Neuronal stem cell (in vitro differentiated cells): ENCODE data around the gene GP2.

Experiments used
- DNase-seq: peaks from one replicate; pipeline ENCODE4 v3.0.0-alpha.2; 2013; ENCODE audit warnings: low spot score
- H2AFZ ChIP-seq: one replicate; pipeline ENCODE4 v1.6.1; 2013; ENCODE audit warnings: mild to moderate bottlenecking, low read length, inconsistent platforms
- H2AK5ac ChIP-seq: 2 replicates; pipeline ENCODE4 v1.6.1; 2013; ENCODE audit warnings: low read depth, mild to moderate bottlenecking, inconsistent platforms, low read length, moderate library complexity, mixed read lengths
- H2BK120ac ChIP-seq: 2 replicates; pipeline ENCODE4 v1.6.1; 2013; ENCODE audit warnings: low read depth, mild to moderate bottlenecking, inconsistent platforms, low read length, moderate library complexity, mixed read lengths
- H2BK12ac ChIP-seq: one replicate; pipeline ENCODE4 v1.6.1; 2013; ENCODE audit warnings: low read length, inconsistent platforms
- H2BK15ac ChIP-seq: 2 replicates; pipeline ENCODE4 v1.6.1; 2013; ENCODE audit warnings: mild to moderate bottlenecking, low read length, inconsistent platforms, mixed read lengths
- H2BK5ac ChIP-seq: one replicate; pipeline ENCODE4 v1.6.1; 2013; ENCODE audit warnings: inconsistent platforms, mild to moderate bottlenecking, low read length, moderate library complexity
- H3K14ac ChIP-seq: one replicate; pipeline ENCODE4 v1.6.1; 2013; ENCODE audit warnings: low read length, inconsistent platforms
- H3K18ac ChIP-seq: 2 replicates; pipeline ENCODE4 v1.6.1; 2013; ENCODE audit warnings: low read length, inconsistent platforms
- H3K23ac ChIP-seq: 2 replicates; pipeline ENCODE4 v1.6.1; 2013; ENCODE audit warnings: low read depth, mild to moderate bottlenecking, mixed read lengths, low read length, inconsistent platforms; ENCODE audit not compliant: poor library complexity
- H3K27ac ChIP-seq: replicated peaks from 3 replicates; pipeline ENCODE4 v1.5.1; 2013; ENCODE audit warnings: low read length, inconsistent platforms
- H3K27me3 ChIP-seq, 3 experiments: 2 replicates each; pipeline ENCODE4 v1.6.1; 2013; ENCODE audit warnings: low read length in 3 of 3, mild to moderate bottlenecking in 2 of 3, inconsistent platforms in 1 of 3, low read depth in 1 of 3, mixed read lengths in 1 of 3, moderate library complexity in 1 of 3; ENCODE audit not compliant: control insufficient read depth in 3 of 3, insufficient read depth in 3 of 3
- H3K36me3 ChIP-seq, 2 donors: replicated peaks in 1 of 2; 2 replicates each; pipeline ENCODE4 v1.6.1; 2013; ENCODE audit warnings: low read length in 2 of 2; ENCODE audit not compliant: control insufficient read depth in 2 of 2, insufficient read depth in 2 of 2
- H3K4ac ChIP-seq: 2 replicates; pipeline ENCODE4 v1.6.1; 2013; ENCODE audit warnings: inconsistent platforms, mild to moderate bottlenecking, low read length, moderate library complexity
- H3K4me1 ChIP-seq, 2 donors: 1 replicate in 1 of 2; 2 replicates in 1 of 2; pipeline ENCODE4 v1.6.1; 2013; ENCODE audit warnings: low read length in 2 of 2, low read depth in 1 of 2; ENCODE audit not compliant: control insufficient read depth in 2 of 2, insufficient read depth in 1 of 2
- H3K4me2 ChIP-seq: one replicate; pipeline ENCODE4 v1.6.1; 2013; ENCODE audit warnings: mild to moderate bottlenecking, low read length, inconsistent platforms; ENCODE audit not compliant: insufficient read depth, poor library complexity, severe bottlenecking
- H3K4me3 ChIP-seq, 2 donors: 2 replicates each; pipeline ENCODE4 v1.5.1; 2013; ENCODE audit warnings: low read length in 2 of 2, mild to moderate bottlenecking in 2 of 2, inconsistent platforms in 1 of 2, moderate library complexity in 1 of 2
- H3K79me1 ChIP-seq: one replicate; pipeline ENCODE4 v1.6.1; 2013; ENCODE audit warnings: low read depth, mild to moderate bottlenecking, inconsistent platforms, low read length, moderate library complexity
- H3K9ac ChIP-seq: one replicate; pipeline ENCODE4 v1.6.1; 2013; ENCODE audit warnings: mild to moderate bottlenecking, low read depth, low read length, inconsistent platforms; ENCODE audit not compliant: poor library complexity
- H3K9me3 ChIP-seq, 2 donors: replicated peaks in 1 of 2; 2 replicates each; pipeline versions ENCODE3 to v1.6.1; 2013; ENCODE audit warnings: low read length in 2 of 2, mild to moderate bottlenecking in 2 of 2, inconsistent platforms in 1 of 2, low read depth in 1 of 2, mixed read lengths in 1 of 2, moderate library complexity in 1 of 2; ENCODE audit not compliant: control insufficient read depth in 2 of 2, insufficient read depth in 1 of 2
- H4K8ac ChIP-seq: one replicate; pipeline ENCODE4 v1.6.1; 2013; ENCODE audit warnings: low read depth, mild to moderate bottlenecking, inconsistent platforms, low read length, moderate library complexity
- H4K91ac ChIP-seq: one replicate; pipeline ENCODE4 v1.6.1; 2013; ENCODE audit warnings: low read length, low read depth, mild to moderate bottlenecking, inconsistent platforms; ENCODE audit not compliant: poor library complexity
- WGBS, 2 donors: extraction: QIAGEN DNeasy Blood & Tissue Kit; methylation state at CpG; one replicate each; pipeline ENCODE4 v1.1.7; 2013; ENCODE audit warnings: missing lambda C conversion rate in 2 of 2, mixed read lengths in 1 of 2; ENCODE audit not compliant: insufficient read length in 2 of 2, insufficient replicate concordance in 1 of 2; ENCODE audit errors: extremely low coverage in 2 of 2; 5-methylcytosine and 5-hydroxymethylcytosine counted together

Gene GP2

GRCh38 chr16:20333120-20333519 is 5.8 kb upstream of the GP2 start:
- no peak overlapping the region for H3K9ac ChIP-seq
- no peak overlapping the region for H3K4me3 ChIP-seq
- H3K14ac ChIP-seq = no peak overlapping the region
- H3K79me1 ChIP-seq = no peaks in the 10 kb centered on the region
- no peaks in the 10 kb centered on the region for H3K4me1 ChIP-seq
- H2AFZ ChIP-seq = no peak overlapping the region
- no peak overlapping the region for H2AK5ac ChIP-seq
- no CpG with 5 or more reads among the region's 5 CpGs for WGBS, 2 donors
- H3K4ac ChIP-seq = no peak overlapping the region
- no peak for DNase-seq
- H3K27ac ChIP-seq = no peak overlapping the region
- H4K91ac ChIP-seq = no peak overlapping the region
- H4K8ac ChIP-seq = no peak overlapping the region
- no peaks in the 10 kb centered on the region for H3K9me3 ChIP-seq
- H2BK5ac ChIP-seq = no peak overlapping the region
- no peak overlapping the region for H2BK12ac ChIP-seq
- no peaks in the 10 kb centered on the region for H3K36me3 ChIP-seq
- H3K4me2 ChIP-seq = no peak overlapping the region
- no peak overlapping the region for H2BK120ac ChIP-seq
- H3K18ac ChIP-seq = no peak overlapping the region
- H2BK15ac ChIP-seq = no peak overlapping the region
- no peak overlapping the region for H3K23ac ChIP-seq
- no peaks in the 10 kb centered on the region for H3K27me3 ChIP-seq

DNA sequence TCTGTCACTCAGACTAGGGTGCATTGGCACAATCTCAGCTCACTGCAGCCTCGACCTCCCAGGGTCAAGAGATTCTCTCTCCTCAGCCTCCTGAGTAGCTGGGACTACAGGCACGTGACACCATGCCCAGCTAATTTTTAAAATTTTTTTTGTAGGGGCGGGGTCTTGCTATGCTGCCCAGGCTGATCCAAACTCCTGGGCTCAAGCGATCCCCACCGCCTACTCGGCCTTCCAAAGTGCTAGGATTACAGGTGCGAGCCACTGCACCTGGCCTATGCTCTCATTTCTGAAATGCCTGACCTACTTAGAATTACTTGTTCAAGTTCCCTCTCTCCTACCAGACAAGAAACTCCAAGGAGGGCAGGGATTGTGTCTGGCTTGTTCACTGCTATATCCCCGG is 5.1 kb upstream of the GP2 start:
- H3K4me2 ChIP-seq = no peak overlapping the region
- no peak overlapping the region for H4K91ac ChIP-seq
- no peak overlapping the region for H3K23ac ChIP-seq
- H3K9me3 ChIP-seq = no peaks in the 10 kb centered on the region
- H3K27me3 ChIP-seq = no peaks in the 10 kb centered on the region
- H2BK12ac ChIP-seq = no peak overlapping the region
- H2BK15ac ChIP-seq = no peak overlapping the region
- no peak overlapping the region for H3K4ac ChIP-seq
- no peaks in the 10 kb centered on the region for H3K79me1 ChIP-seq
- no peak overlapping the region for H2AK5ac ChIP-seq
- H3K4me3 ChIP-seq = no peak overlapping the region
- no peak overlapping the region for H3K9ac ChIP-seq
- DNase-seq = no peak
- no peak overlapping the region for H2AFZ ChIP-seq
- no peak overlapping the region for H3K14ac ChIP-seq
- H2BK5ac ChIP-seq = no peak overlapping the region
- no peak overlapping the region for H2BK120ac ChIP-seq
- H3K18ac ChIP-seq = no peak overlapping the region
- WGBS, 2 donors = no CpG with 5 or more reads among the region's 8 CpGs
- H3K4me1 ChIP-seq = no peaks in the 10 kb centered on the region
- no peak overlapping the region for H3K27ac ChIP-seq
- no peaks in the 10 kb centered on the region for H3K36me3 ChIP-seq
- no peak overlapping the region for H4K8ac ChIP-seq

GRCh38 chr16:20331635-20332034 is 4.3 kb upstream of the GP2 start:
- no peak for DNase-seq
- no peaks in the 10 kb centered on the region for H3K4me1 ChIP-seq
- H3K18ac ChIP-seq = no peak overlapping the region
- H2AK5ac ChIP-seq = no peak overlapping the region
- H4K8ac ChIP-seq = no peak overlapping the region
- no peak overlapping the region for H4K91ac ChIP-seq
- no peak overlapping the region for H3K9ac ChIP-seq
- H3K4me2 ChIP-seq = no peak overlapping the region
- no peak overlapping the region for H3K4me3 ChIP-seq
- no peak overlapping the region for H2BK120ac ChIP-seq
- H3K4ac ChIP-seq = no peak overlapping the region
- H3K14ac ChIP-seq = no peak overlapping the region
- no CpG with 5 or more reads among the region's 5 CpGs for WGBS, 2 donors
- no peaks in the 10 kb centered on the region for H3K27me3 ChIP-seq
- no peaks in the 10 kb centered on the region for H3K9me3 ChIP-seq
- no peaks in the 10 kb centered on the region for H3K79me1 ChIP-seq
- H2BK15ac ChIP-seq = no peak overlapping the region
- H3K27ac ChIP-seq = no peak overlapping the region
- no peak overlapping the region for H3K23ac ChIP-seq
- H3K36me3 ChIP-seq = no peaks in the 10 kb centered on the region
- no peak overlapping the region for H2BK5ac ChIP-seq
- H2BK12ac ChIP-seq = no peak overlapping the region
- no peak overlapping the region for H2AFZ ChIP-seq

GRCh38 chr16:20329392-20330138 is 2.3 kb upstream of the GP2 start:
- WGBS, 2 donors = 100% methylated on average over 1 of the region's 5 CpGs; no CpG with 5 or more reads in 1 of the 2 donors
- no peak overlapping the region for H3K9ac ChIP-seq
- no peak overlapping the region for H4K91ac ChIP-seq
- DNase-seq = no peak
- H3K18ac ChIP-seq = no peak overlapping the region
- H2BK12ac ChIP-seq = no peak overlapping the region
- no peak overlapping the region for H3K4me2 ChIP-seq
- H4K8ac ChIP-seq = no peak overlapping the region
- no peak overlapping the region for H3K14ac ChIP-seq
- no peaks in the 10 kb centered on the region for H3K27me3 ChIP-seq
- no peak overlapping the region for H2AFZ ChIP-seq
- H3K4me1 ChIP-seq = no peaks in the 10 kb centered on the region
- no peak overlapping the region for H3K23ac ChIP-seq
- no peaks in the 10 kb centered on the region for H3K36me3 ChIP-seq
- no peak overlapping the region for H2AK5ac ChIP-seq
- H2BK15ac ChIP-seq = no peak overlapping the region
- no peak overlapping the region for H3K27ac ChIP-seq
- H2BK120ac ChIP-seq = no peak overlapping the region
- no peak overlapping the region for H2BK5ac ChIP-seq
- H3K4ac ChIP-seq = no peak overlapping the region
- no peaks in the 10 kb centered on the region for H3K9me3 ChIP-seq
- H3K79me1 ChIP-seq = no peaks in the 10 kb centered on the region
- H3K4me3 ChIP-seq = no peak overlapping the region
